ENCODE data around the gene MAB21L2.
"Not testable (repeated sequence)": the region's sequence is repeated elsewhere in the genome, so short reads cannot be mapped to it uniquely, and the experiment has no call there.

MAB21L2 gene

GRCh38 chr4:150582146-150582872 is at the start of gene MAB21L2:
Gene MAB21L2, plus strand, starts transcription at chr4:150582151. Its CDS starts 879 bp downstream, at chr4:150583030.
- DNase-seq = no peak

GRCh38 chr4:150533673-150534072 is 48.3 kb upstream of the MAB21L2 start:
- no peak for DNase-seq

GRCh38 chr4:150534818-150535217 is 47.1 kb upstream of the MAB21L2 start:
- DNase-seq = no peak

GRCh38 chr4:150537911-150538310 is 44.0 kb upstream of the MAB21L2 start:
- not testable (repeated sequence) for DNase-seq

GRCh38 chr4:150540536-150540935 is 41.4 kb upstream of the MAB21L2 start:
- no peak for DNase-seq

GRCh38 chr4:150540959-150541360 is 41.0 kb upstream of the MAB21L2 start:
- DNase-seq = no peak

- DNase-seq = no peak
Measured at GRCh38 chr4:150541681-150542080, 40.3 kb upstream of the MAB21L2 start.

- no peak for DNase-seq
Measured at GRCh38 chr4:150543042-150543441, 38.9 kb upstream of the MAB21L2 start.

GRCh38 chr4:150546286-150546685 is 35.7 kb upstream of the MAB21L2 start:
- DNase-seq = no peak

- no peak for DNase-seq
Measured at GRCh38 chr4:150547154-150547838, 34.7 kb upstream of the MAB21L2 start.

GRCh38 chr4:150557811-150558210 is 24.1 kb upstream of the MAB21L2 start:
- not testable (repeated sequence) for DNase-seq

- DNase-seq = no peak
Measured at GRCh38 chr4:150561143-150561737, 20.7 kb upstream of the MAB21L2 start.

- DNase-seq = no peak
Measured at GRCh38 chr4:150562250-150562649, 19.7 kb upstream of the MAB21L2 start.

GRCh38 chr4:150562751-150563150 is 19.2 kb upstream of the MAB21L2 start:
- DNase-seq = no peak

GRCh38 chr4:150564967-150565366 is 17.0 kb upstream of the MAB21L2 start:
- DNase-seq = not testable (repeated sequence)

GRCh38 chr4:150567070-150567469 is 14.9 kb upstream of the MAB21L2 start:
- DNase-seq = no peak

- no peak for DNase-seq
Measured at GRCh38 chr4:150569384-150569987, 12.5 kb upstream of the MAB21L2 start.

- DNase-seq = no peak
Measured at GRCh38 chr4:150569998-150570535, 11.9 kb upstream of the MAB21L2 start.

GRCh38 chr4:150570862-150571261 is 11.1 kb upstream of the MAB21L2 start:
- DNase-seq = no peak

GRCh38 chr4:150572704-150573504 is 9.0 kb upstream of the MAB21L2 start:
- no peak for DNase-seq

GRCh38 chr4:150573534-150573933 is 8.4 kb upstream of the MAB21L2 start:
- DNase-seq = no peak

GRCh38 chr4:150574678-150575077 is 7.3 kb upstream of the MAB21L2 start:
- no peak for DNase-seq

All from NCI-H226 (cell line).